Measurements from ENCODE around the gene LAMC1. TPM values are rescaled to one million over a fixed set of nuclear protein-coding genes. Genes with fewer than 3 reads are reported as not detected.

The LAMC1 gene
- total RNA-seq, 1 donor from 2014 or later: 104 TPM

GRCh38 chr1:183164963-183165362, 141.7 kb downstream of the LAMC1 start:
- intact Hi-C loops (cut with DNase I): no loop called here
- DNase-seq (ENCODE audit: low spot score): no peak

- DNase-seq (ENCODE audit: low spot score): no peak
- intact Hi-C loops (cut with DNase I): no loop called here
Observed at GRCh38 chr1:183165456-183165855, 142.2 kb downstream of the LAMC1 start.

GRCh38 chr1:183166454-183166853, 143.2 kb downstream of the LAMC1 start:
- DNase-seq (ENCODE audit: low spot score): no peak
- intact Hi-C loops (cut with DNase I): no loop called here

GRCh38 chr1:183167676-183168075, 144.5 kb downstream of the LAMC1 start:
- intact Hi-C loops (cut with DNase I): no loop called here
- no peak for DNase-seq (ENCODE audit: low spot score)

- no peak for DNase-seq (ENCODE audit: low spot score)
- intact Hi-C loops (cut with DNase I): no loop called here
Observed at GRCh38 chr1:183168308-183168707, 145.1 kb downstream of the LAMC1 start.

GRCh38 chr1:183173828-183174227, 150.6 kb downstream of the LAMC1 start:
- intact Hi-C loops (cut with DNase I): no loop called here

GRCh38 chr1:183175631-183176030, 152.4 kb downstream of the LAMC1 start:
- intact Hi-C loops (cut with DNase I): no loop called here
- no peak for DNase-seq (ENCODE audit: low spot score)

More at GRCh38 chr1:183173828-183174227, 150.6 kb downstream of the LAMC1 start:
- DNase-seq (ENCODE audit: low spot score): no peak

GRCh38 chr1:183178545-183178944, 155.3 kb downstream of the LAMC1 start:
- intact Hi-C loops (cut with DNase I): no loop called here

GRCh38 chr1:183179033-183179432, 155.8 kb downstream of the LAMC1 start:
- DNase-seq (ENCODE audit: low spot score): no peak
- intact Hi-C loops (cut with DNase I): no loop called here

More at GRCh38 chr1:183178545-183178944, 155.3 kb downstream of the LAMC1 start:
- no peak for DNase-seq (ENCODE audit: low spot score)

GRCh38 chr1:183180218-183180617, 157.0 kb downstream of the LAMC1 start:
- intact Hi-C loops (cut with DNase I): loop anchor here (2.0 to 5.0 kb wide), 3 partner anchors 43 to 157 kb away; partner anchors contain the start of gene LAMC1
- DNase-seq (ENCODE audit: low spot score): no peak

GRCh38 chr1:183180634-183181056, 157.4 kb downstream of the LAMC1 start:
- intact Hi-C loops (cut with DNase I): loop anchor here (2.0 to 5.0 kb wide), 3 partner anchors 43 to 158 kb away; partner anchors contain the start of gene LAMC1
- DNase-seq (ENCODE audit: low spot score): peak; percentile 80

- no peak for DNase-seq (ENCODE audit: low spot score)
- intact Hi-C loops (cut with DNase I): no loop called here
Observed at GRCh38 chr1:183185941-183186490, 162.8 kb downstream of the LAMC1 start, which contains the start of gene LAMC2. TSS of gene LAMC2 (plus strand) at chr1:183186264. CDS start at chr1:183186353, 89 bp downstream.

GRCh38 chr1:183186841-183187240, 163.6 kb downstream of the LAMC1 start:
- intact Hi-C loops (cut with DNase I): no loop called here

GRCh38 chr1:183188240-183188639, 165.0 kb downstream of the LAMC1 start:
- intact Hi-C loops (cut with DNase I): no loop called here

More at GRCh38 chr1:183186841-183187240, 163.6 kb downstream of the LAMC1 start:
- no peak for DNase-seq (ENCODE audit: low spot score)

GRCh38 chr1:183191833-183192232, 168.6 kb downstream of the LAMC1 start:
- no peak for DNase-seq (ENCODE audit: low spot score)
- intact Hi-C loops (cut with DNase I): no loop called here

More at GRCh38 chr1:183188240-183188639, 165.0 kb downstream of the LAMC1 start:
- no peak for DNase-seq (ENCODE audit: low spot score)

- intact Hi-C loops (cut with DNase I): no loop called here
- no peak for DNase-seq (ENCODE audit: low spot score)
Observed at GRCh38 chr1:183193963-183194525, 170.8 kb downstream of the LAMC1 start.

- intact Hi-C loops (cut with DNase I): no loop called here
- no peak for DNase-seq (ENCODE audit: low spot score)
Observed at GRCh38 chr1:183194527-183195141, 171.4 kb downstream of the LAMC1 start.

- no peak for DNase-seq (ENCODE audit: low spot score)
- intact Hi-C loops (cut with DNase I): no loop called here
Observed at GRCh38 chr1:183195142-183195574, 171.9 kb downstream of the LAMC1 start.
